Measurements from ENCODE around the gene P2RX1.

The P2RX1 gene

DNA sequence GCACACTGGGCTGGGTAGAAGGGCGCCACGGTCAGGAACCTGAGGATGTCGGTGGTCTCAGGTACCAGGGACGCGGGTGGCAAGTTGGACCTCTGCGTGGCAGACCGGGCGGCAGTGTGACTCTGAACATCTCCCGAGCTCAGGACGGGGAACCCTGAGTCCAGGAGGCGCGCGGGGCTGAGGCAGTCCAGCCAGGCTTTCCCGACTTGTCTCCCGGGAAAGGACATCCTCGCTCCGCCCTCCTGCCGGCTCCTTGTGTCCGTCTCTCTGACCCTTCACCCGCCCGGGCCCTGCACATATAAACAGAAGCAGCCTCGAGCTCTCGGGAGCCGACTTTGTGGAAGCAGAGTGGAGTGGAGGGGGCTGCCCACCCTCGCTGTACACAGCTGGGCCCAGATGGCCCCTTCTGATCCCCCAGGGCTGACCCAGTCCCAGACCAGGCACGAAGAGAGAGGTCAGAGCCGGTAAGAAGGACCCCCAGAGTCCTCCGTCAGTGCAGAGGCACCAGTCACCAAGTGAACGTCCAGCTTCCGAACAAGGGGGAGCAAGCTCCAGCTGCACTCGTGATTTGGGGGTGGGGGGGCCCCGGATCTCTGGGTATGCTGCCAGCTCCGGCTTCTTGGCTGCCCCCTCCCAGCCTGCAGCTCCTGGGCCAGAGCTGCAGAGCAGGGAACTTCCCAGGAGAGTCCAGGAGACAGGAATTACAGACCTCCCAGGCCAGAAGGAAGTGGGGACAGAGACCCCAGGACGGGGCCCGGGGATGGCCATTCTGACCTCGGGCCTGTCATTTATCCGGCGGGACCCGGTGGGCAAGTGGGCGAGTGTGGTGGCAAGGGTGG is 8.5 kb upstream of the P2RX1 start:
- no peak for DNase-seq (ENCODE audit: low read depth)

DNA sequence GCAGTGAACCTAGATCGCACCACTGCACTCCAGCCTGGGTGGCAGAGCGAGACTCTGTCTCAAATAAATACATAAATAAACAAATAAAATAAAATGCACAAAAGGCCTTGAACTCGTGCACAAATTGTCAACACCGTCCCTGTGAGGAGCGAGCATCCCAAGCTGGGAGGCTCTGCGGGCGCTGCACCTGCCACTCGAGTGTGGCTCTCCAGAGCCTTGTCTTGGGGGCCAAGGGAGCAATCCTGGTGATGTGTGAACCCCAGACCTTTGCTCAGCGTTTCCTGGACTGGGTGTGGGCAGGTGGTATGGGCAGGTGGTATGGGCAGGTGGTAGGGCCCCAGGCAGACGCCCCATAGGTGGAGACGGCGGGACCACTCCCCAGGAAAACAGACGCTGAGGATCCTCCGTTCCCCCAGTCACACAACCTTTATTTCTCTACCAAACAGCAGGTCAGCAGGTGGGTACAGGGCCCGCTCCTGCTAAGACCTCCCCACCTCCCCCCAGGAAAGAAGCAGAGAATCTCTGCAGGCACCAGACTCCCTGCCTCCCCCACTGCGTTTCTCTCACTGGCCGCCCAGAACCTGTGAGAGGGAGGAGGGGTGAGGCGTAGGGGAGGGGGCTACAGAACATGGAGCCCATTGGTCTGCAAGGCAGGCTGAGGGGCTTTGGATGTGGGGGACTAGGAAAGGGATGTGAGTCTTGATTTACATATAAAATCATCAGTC is 7.4 kb upstream of the P2RX1 start:
- no peak for DNase-seq (ENCODE audit: low read depth)

DNA sequence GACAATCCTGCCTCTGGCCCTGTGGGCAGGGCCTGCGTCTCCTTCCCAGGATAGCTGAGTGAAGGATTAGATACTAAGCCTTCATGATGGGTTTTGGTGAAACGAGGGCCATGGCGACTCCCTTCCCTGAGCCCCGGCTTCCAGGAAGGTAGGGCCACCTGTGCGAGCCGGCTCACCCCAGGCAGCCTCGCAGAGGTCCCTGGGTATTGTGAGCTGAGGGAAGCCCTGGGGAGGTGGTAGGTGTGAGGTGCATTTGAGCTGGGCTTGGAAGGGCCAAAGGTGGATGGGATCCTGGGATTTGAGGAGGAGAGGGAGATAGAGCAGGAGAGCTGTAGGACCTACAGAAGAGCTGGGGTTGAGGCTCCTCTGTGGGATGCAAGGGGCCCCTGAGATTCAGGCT is 6.5 kb upstream of the P2RX1 start:
- DNase-seq (ENCODE audit: low read depth), result no peak

DNA sequence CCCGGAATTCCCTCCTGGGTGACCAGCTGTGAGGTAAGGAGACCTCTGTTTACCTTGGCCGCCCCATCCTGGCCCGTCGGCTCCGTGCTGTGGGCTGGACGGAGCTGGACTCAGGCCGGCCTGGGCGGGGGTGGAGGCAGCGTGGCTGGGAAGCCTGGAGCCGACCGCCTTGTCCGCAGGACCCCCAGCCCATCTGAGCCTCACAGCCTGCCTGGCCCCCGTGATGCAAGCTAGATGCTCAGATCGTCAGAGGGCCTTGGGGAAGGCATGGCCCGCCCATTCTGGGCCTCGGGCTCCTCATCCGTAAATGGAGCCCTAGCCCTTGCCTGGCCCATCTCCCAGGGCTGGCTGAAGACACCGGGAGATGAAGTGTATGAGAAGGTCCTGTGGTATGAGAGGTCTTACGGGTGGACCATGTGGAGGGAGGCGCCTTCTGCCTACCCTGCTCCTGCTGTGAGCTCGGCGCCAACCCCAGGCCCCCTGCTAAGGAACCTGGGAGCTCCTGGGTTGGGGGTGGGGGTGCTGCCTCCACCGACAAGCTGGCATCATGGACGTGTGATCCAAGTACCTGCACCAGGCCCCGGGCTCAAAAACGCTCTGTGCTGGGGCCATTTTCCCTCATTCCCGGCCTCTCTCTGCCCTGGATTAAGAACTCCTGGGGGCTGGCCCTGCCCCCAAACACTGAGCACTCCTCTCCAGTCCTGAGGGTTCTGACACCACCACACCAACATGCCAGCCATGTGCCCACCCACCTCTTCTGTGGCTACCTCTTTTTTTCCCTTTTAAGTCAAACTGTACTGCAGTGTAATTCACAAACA is 5.4 kb upstream of the P2RX1 start:
- no peak for DNase-seq (ENCODE audit: low read depth)

DNA sequence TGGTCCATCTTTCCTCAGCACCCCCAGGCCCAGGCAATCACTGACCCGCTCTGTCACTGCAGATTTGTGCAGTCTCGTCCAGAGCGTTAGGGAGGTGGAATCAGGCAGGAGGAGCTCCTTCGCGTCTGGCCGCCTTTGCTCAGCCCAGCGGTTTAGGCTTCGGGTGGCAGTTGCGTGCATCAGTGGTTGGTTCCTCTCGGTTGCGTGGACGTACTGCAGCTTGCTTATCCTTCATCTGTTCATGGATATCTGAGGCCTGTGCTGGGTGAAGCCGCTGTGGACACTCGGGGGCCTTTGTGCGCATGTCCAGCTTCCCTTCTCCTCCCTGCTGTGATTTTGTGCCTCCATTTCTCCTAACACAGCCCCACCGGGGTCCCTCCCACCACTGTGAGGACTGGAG is 4.7 kb upstream of the P2RX1 start:
- no peak for DNase-seq (ENCODE audit: low read depth)

DNA sequence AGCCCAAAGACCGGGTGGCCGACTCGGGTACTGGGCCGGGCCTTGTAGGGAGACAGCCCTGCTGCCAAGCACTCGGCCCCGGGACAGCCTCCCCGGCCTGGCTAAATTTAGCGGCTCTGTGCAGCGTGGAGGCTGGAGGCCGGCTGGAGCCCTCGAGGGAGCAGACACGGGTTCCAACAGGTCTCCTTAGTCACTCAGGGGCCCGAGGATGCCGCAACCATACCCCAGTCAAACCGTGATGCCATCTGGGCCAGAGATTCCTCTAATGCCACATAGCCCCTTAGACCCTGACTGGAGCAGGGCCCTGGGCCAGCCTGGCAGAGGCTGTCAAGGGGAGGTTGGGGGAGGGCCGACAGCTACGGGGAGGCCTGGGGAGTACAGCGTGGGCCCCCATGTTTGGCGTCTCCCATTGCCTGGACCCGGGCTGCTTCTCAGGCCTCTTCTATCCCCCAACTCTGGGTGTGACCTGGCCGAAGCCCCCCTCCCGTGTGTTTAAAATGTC is 2.9 kb upstream of the P2RX1 start:
- DNase-seq (ENCODE audit: low read depth), result no peak

DNA sequence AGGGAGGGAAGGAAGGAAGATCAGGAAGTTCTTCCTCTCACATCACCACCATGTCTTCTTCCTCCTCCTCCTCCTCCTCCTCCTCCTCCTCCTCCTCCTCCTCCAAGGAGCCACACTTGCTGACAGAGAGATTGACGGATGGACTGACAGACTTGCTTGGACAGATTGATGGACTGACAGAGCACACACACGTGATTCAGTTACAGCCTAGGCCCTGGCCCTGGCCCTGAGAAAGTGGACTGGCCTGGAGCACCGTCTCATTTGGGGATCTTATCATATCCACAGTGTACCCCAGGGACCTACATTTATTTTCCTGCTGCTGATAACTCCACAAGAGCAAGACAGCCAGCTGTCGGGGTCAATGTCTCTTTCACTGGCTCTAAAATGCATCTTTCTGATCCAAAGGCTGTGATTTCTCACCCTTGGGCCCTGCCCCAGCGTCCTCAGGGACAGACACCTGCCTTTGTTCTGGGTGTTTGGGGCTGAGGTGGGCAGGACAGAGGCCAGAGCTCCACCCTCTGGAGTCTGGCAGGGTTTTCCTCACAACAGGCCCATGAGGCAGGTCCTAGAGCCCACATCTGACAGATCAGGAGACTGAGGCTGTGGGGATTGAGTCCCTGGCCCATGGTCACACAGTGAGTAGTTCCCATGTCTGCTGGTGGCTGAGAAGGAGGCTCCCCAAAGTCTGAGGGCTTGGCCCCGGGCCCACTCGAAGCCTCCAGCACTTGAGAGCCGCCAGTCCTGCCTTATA is 2.3 kb upstream of the P2RX1 start:
- no peak for DNase-seq (ENCODE audit: low read depth)

DNA sequence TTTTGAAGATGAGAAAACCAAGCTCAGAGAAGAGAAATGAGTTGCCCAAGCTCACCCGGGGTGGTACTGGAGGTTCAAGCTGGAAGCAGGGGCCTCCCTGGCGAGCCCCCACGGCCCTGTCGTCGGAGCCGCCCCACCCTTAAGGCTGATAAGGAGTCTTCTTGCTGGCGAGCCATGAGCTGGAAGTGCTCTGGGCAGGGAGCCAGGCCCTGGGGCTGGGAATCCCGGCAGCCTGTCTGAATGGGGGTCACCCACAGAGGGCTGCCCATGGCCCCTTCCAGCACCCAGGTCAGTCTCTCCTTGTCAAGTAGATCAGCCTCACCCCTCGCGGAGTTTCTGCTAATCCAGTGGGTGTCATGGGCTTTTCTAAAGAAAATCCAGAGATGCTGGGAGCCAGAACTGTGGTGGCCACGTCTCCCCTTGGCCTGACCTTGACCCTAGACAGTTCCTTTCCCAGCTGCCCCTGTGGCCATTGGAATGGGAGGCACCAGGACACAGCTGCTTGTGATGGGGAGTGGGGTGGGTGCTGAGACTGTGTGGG is 1.2 kb upstream of the P2RX1 start:
- no peak for DNase-seq (ENCODE audit: low read depth)

DNA sequence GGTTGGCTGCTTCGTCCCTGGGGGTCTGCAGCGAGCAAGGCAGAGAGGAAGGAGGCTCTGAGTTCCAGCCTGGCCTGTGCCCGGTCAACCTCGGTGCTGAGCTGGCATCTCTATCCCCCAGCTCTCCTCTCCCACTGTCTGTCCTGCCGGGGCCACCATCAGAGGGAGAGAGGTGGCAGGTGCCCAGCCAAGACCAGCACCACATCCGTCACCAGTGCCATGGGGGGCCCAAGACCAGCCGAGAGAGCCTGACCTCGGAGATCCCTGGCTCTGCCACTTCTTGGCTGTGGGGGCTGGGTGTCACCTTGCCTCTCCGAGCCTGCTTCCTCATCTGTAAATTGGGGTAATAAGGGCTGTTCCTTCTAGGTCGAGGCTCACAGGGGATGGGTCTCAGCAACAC is 560 bp upstream of the P2RX1 start:
- no peak for DNase-seq (ENCODE audit: low read depth)

DNA sequence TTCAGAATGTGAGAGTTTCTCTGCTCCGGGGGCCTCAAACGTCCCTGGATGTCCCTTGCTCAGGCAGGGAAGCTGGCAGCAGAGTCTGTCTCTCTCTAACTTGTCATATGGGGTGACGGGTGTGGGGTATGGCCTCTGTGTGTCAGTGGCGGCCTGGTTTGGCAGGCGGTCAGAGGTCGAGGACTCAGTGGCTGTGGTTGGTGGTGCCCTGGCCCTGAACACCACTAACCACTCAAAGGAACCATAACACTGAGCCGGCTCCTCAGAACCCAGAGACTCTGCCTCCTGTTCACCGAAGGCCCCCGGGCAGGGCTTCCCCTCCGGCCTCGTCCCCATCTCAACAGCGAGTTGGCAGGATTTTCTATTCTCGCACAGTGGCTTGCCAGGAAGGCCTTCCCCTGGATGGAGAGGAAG is 677 bp downstream of the P2RX1 start:
- no peak for DNase-seq (ENCODE audit: low read depth)

DNA sequence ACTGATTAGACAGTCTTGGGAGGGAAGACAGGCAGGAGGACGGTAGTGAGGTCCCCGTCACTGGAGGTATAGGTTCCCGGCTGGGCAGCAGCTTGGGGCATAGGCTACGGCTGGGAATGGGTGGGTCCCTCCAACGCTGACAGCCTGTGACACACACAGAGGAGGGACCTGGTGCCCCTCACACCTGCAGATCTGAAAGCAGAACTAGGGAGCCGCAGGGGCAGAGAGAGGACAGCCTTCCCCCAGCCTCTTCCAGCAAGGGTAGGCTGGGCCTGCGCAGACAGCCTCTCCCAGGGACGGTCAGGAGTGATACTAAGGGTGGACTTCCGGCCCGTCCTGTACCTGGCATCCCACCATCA is 2.0 kb downstream of the P2RX1 start:
- DNase-seq (ENCODE audit: low read depth), result no peak

DNA sequence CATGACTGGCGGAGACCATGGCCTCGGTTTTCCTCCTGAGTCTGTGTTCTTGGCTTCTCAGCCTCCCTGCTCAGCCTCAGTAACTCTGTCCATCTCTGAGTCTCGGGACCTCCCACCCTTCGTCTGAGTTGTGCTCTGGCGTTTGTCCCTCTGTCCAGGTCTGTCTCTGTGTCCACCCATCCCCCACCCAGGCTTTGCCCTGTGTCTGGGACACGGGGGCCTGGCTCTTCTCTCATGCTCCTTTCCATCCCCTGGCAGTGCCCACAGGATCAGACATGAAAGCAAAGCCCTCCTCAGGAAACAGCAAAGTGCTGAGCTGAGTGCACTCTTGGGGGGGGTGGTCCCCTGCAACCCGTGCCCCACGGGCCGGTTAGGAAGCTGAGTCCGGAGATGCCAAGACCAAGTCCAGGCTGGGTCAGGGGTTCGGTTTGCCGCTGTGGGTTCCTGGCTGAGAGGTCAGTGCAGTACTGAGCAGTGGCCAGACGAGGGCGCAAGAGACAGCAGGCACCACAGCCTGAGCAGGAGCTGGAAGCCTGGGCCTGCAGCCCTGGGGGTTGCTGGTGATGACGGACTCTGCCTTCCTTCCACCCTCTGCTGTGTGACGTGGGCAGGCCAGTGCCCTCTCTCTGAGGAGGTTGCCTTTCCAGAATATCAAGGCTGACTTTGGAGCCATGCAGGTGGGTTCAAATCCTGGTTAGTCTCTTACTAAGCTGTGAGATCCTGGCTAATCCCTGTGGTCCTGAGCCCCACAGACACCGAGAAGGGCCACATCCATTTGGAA is 2.5 kb downstream of the P2RX1 start:
- no peak for DNase-seq (ENCODE audit: low read depth)

DNA sequence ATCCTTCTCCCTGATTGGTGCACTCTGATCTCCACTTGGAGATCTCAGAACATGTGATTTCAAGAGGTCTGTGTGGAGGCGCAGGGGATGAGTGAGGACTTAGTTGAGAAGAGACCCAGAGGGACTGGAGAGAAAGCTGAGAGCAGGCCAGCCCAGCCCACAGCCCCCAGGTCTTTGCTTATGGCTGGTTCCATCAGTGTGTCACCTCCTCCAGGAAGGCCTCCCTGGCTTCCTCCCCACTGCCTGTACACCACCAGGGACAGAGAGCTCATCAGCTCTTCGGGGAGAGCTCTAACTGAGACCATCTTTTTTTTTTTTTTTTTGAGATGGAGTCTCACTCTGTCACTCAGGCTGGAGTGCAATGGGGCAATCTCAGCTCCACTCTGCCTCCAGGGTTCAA is 3.4 kb downstream of the P2RX1 start:
- DNase-seq (ENCODE audit: low read depth), result no peak

DNA sequence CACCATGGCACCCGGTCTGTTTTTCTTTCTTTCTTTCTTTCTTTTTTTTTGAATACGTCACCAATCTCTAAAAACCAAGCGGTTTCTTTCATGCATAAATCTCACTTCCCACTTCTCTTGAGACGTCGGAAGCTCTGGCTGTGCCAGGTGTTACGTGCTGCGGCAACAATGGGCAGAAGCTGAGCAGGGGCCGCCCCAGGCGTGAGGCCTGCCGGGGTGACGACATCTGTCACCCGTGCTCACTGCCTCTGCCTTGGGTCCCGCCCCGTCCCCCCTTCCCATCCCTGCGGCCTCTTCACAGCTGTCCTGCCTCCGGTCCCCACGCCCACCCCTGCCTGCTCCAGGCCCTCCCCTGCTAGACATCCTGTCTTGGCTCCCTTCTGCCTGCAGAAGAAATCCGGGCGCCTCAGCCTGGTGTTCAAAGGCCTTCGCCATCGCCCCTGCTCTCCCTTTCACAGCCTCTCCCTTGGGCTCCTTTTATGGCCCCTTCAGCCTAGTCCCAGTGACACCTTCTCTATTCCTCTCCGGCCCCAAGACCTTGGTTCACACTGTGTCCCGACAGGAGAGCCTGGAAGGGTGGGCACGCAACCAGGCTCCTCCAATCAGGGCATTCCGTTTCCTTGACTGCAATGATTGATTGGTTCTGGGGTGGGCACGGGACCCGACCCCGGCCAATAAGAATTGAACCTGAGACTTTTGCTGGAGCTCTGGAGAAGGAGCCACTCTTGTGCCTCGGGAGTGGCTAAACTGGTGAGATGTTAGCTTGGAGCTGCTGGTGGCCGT is 4.8 kb downstream of the P2RX1 start:
- DNase-seq (ENCODE audit: low read depth), result no peak

DNA sequence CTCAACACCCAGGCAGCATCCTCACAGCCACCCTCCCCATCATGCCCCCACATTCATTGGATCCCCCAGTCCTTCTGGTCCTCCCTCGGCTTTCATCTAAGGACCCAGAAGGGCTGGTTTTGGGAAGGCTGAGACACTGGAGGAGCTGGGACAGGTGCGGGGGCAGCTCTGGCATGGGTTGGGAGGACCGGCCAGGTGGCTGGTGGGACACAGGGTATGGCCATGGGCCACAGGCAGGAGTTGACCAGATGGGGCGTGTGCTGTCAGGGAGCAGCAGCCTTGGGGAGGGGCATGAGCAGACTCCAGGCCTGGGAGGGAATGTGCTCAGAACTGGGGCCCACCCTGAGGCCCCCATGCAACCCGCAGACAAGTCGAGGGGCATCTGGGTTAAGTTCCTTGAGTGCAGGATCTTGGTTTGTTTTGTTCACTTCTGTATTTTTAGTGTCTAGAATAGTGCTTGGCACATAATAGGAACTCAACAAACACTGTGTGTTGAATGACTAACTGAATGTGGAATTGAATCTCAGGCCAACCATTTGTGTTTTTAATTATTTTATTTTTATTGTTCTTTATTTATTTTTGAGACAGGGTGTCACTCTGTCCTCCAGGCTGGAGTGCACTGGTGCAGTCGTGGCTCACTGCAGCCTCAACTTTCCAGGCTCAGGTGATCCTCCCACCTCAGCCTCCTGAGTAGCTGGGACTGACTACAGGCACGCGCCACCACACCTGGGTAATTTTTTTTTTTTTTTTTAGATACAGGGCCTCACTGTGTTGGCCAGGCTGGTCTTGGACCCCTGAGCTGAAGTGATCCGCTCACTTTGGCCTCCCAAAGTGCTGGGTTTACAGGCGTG is 5.6 kb downstream of the P2RX1 start:
- DNase-seq (ENCODE audit: low read depth), result no peak

DNA sequence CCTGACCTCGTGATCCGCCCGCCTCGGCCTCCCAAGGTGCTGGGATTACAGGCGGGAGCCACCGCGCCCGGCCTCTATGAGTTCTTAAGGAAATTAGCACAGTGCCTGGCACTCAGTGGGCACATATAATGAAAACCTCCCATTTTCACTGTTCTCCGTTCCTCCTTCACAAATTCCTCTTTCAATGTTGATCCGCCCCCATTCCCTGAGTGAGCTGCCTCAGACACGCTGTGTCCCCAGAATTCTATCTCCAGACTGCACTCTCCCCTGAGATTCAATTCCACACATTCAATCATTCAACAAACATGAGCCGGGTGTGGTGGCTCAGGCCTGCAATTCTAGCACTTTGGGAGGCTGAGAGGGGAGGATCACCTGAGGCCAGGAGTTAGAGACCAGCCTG is 7.0 kb downstream of the P2RX1 start:
- no peak for DNase-seq (ENCODE audit: low read depth)

DNA sequence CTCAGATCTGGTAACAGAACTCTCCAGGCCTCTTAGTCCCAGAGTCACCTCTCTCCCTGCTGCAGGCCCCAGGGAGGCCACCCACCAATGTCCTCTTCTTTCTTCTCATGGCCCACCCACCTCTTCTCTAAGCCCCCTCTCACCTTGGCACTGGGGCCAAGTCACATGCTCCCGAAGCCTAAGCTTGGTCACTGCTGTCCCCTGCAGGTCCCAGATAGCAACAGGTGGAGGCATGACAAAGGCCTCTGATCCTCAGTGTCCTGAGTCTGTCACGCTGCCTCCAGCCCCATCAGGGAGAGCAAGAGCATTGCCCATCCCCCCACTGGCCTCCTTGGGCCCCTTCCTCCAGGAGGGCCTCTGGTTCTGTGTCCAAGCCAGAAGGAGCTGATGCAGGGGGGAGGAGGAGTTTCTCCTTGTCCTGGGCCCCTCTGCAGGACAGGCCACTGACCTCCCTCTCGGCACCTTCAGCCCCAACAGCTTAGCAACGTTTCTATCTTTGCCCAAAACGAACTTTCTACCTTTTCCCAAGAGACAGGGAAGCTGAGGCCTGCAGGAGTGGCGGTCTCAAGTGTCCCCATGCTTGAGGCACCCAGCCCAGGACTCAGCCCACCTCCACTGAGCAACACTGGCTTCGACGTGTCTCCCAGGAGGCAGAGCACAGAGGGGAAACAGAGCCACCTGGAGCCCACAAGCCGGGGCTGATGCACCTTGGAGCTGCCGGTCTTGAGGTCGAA is 8.6 kb downstream of the P2RX1 start:
- DNase-seq (ENCODE audit: low read depth), result no peak

DNA sequence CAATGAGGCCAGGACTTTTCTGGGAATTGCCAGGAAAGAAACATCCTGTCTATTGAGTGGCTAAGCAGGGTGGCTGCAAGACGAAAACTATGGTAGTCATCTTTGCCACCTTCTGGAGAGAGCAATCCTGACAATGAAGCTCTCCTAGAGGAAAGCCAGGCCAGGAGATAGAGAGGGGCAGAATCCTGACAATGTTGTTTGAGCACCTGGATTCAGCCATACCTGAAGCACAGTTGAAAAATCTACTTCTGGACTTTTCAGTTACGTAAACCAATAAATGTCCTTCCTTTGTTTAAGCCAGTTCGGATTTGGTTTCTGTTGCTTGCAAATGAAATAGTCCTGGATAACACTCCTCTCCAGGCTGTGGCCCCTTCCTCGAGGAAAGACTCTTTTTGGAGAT is 9.4 kb downstream of the P2RX1 start:
- DNase-seq (ENCODE audit: low read depth), result no peak

Measured in stromal cell of bone marrow (primary cell).